NOMO-1 treated with dmso at 0.1 percent for 144 hours (cell line): Measurements from ENCODE around the gene ZNRF3.
"Not testable (repeated sequence)": the region's sequence is repeated elsewhere in the genome, so short reads cannot be mapped to it uniquely, and the experiment has no call there.

Experiments
- DNase-seq: peaks from one replicate; lab custom pipeline; 2025; ENCODE audit not compliant: unreplicated experiment; lab: John Stamatoyannopoulos, UW

The ZNRF3 gene

GRCh38 chr22:28929197-28929596 lies 45.8 kb downstream of the ZNRF3 start:
- DNase-seq, result no peak

DNA sequence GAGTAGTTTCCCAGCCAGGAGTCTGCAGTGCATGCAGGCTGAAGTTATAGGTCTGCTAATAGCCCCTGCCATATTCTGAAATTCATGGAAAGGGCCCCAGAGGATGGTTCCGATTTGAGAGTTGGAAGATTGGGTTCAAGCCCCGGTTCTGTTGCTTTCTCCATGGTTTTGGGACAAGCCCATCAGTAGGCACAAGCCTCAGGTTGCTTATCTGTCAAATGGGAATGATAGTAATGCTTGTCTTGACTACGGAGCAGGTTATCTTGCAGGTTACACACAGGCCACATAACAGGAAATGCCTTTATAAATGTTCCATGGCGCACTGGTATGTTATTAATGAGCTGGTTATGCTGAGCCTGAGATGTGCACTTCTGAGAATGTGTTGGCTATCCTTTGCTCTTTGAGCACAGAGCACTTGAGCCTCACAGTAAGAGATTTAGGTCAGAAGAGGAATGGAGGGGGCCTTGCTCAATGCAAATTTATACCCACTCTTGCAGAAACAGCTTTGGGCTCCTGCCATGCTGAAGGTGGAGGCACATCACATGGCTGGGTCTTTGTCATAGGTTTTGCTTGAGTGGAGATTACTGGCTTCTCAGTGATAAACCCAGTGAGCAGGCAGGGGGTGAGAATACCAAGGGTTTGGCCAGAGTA lies 47.1 kb downstream of the ZNRF3 start:
- DNase-seq, result no peak

DNA sequence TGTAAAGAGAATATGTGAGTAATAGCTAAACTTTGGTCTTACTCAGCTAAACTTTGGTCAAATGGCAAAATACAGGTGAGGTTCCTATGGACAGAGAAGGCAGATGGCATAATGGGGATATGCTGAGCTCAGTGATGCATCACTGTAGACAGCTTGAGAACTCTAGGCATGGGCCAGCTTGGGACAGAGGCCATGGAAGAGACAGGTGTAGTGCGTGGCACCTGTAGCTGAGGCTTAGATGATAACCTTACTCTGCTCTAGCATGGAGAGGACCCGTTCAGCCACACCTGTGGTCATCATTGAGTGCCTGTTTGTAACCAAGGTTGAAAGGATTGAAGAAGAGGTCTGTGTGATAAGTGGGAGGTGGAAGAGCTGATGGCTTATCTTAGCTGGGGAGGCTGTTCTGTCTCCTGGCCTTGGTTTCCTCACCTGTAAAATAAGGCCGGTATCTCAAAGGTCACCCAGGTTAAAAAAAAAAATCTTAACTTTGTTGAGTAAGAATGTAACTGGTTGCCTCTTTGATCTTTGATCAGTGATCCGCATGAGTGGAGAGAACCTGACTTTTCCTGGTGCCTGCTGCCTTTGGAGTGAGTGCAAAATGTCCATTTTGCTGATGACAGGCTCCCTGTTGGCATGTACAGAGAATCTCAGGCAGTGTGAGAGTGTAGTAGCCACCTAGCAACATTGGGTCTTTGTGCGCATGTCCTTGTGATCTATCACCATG lies 48.6 kb downstream of the ZNRF3 start:
- no peak for DNase-seq

DNA sequence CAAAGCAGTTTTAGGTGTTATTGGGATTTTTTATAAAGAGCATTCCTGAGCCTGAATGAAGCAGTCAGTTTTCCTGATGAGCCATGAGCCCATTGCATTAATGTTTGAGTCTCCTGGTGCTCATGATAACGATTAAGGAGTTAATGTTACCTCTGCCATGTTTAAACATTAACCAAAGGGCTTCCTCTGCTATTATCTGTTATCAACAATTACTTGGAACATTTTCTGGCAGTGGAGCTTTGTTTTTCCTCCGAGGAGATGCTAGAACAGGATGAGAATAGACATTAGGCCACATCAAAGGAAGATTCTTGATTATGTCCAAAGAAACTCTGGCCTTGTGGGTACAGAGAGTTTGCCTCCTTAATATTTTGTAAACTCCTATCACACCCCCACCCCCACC lies 49.9 kb downstream of the ZNRF3 start:
- DNase-seq, result no peak

- no peak for DNase-seq
Observed at GRCh38 chr22:28934026-28934425, 50.7 kb downstream of the ZNRF3 start.

GRCh38 chr22:28935140-28935539 lies 51.8 kb downstream of the ZNRF3 start:
- no peak for DNase-seq

GRCh38 chr22:28935713-28936112 lies 52.3 kb downstream of the ZNRF3 start:
- DNase-seq, result no peak

GRCh38 chr22:28936200-28936599 lies 52.8 kb downstream of the ZNRF3 start:
- DNase-seq, result no peak

DNA sequence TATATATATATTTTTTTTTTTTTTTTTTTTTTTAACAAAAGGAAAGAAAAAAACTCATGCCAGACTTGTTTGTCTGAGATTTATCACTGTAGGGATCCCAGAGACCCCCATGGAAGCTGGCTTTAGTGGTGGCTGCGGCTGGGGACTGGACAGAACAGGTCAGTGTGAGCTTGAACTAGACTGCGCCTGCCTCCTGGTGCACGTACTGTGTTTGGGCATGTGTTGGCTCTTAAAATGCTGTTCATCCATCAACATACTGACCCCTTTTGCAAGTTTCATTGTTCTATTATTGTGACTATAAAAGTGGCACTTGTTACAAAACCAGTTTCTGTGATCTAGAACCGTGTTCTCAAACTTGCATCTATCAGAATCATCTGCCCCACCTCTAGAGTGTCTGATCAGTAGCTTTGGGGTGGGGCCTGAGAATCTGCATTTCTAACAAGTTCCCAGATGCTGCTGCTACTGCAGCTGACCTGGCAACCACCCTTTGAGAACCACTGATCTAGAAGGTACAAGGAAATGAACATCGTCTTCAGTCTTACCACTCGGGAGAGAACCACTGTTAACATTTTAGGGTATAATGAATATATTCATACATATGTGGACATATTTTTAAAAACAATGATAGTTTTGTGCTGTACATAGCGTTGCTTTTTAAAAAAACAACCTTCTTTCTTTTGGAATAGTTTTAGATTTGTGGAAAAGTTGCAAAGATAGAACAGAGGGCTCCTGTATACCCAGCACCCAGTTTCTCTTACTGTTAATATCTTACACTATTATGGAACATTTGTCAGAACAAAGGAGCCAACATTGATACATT lies 54.0 kb downstream of the ZNRF3 start:
- no peak for DNase-seq

DNA sequence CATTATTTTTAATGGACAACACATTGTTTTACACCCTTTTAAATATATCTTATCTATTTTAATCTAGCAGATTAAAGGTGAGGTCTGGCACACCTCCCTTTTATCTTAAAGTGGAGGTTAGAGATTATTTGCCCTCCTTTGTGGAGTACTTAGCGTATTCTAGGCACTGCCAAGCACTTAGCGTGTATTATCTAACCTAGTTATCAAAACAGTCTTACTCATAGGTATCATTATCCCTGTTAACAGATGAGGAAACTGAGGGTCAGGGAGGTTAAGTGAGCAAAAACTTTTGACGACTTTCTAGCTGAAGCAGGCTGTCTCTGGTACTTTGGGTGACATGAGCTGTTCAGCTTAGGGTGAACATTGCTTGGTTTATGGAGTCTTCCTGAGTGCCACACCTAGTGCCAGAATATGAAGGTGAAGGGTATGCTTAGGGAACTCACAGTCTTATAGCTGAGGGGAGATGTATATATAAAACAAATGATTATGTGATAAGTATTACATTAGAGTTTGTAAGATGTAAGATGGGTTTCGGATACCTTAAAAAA lies 55.0 kb downstream of the ZNRF3 start:
- no peak for DNase-seq

DNA sequence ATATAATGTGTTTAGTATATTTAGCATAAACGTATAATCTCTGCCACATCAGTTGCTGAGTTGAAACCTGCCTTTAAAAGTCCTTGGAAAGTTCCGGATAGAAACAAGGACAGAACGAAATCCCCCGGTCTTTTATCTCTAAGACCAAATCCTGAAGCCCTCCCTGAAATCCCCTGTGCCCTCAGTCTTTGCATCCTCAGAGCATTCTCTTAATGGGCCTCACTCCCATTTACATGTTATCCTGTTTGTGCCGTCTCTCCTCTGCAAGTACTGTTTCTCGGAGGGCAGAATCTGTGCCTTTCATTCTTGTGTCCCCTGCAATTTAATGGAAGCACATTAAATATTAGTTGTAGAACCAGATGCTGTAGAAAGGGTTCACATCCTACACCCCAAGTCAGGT lies 56.0 kb downstream of the ZNRF3 start:
- DNase-seq, result no peak

GRCh38 chr22:28939932-28940331 lies 56.6 kb downstream of the ZNRF3 start:
- DNase-seq, result no peak

GRCh38 chr22:28940441-28940840 lies 57.1 kb downstream of the ZNRF3 start:
- DNase-seq, result no peak

- DNase-seq, result no peak
Observed at GRCh38 chr22:28942333-28942732, 59.0 kb downstream of the ZNRF3 start.

DNA sequence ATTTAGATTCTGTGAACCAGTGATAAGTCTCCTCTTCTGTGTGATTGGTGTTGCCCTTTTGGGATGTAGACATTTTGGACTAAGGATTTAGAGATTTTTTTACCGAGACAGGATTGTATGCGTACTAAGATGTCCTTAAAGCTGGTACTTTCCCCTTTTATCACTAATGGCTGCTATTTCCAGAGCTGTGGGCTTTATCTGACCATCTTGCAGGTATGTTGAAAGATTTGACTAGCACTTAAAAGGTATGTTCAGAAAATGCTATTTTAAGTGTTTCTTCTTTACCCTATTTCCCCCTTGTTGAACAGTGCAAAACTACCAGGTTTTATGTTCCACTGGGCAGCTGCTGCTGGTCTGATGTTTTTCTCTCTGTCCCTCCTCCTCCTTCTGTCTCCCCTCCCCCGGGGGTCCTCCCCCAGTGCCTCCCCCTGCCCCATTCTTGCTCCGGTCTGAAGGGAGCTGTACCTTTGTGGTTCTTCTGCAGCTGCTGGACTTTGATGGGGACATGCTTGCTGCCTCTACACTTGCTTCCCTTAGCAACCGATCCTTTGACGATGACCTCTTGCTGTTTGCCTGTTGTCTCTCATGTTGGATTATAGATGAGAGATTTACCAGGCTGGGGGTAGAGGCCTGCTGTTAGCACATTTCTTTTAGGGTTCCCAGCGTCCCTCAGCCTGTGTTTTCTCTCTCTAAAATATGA lies 59.6 kb downstream of the ZNRF3 start:
- DNase-seq, result no peak

- no peak for DNase-seq
Observed at GRCh38 chr22:28943501-28943879, 60.1 kb downstream of the ZNRF3 start.

- DNase-seq, result no peak
Observed at GRCh38 chr22:28947125-28947524, 63.8 kb downstream of the ZNRF3 start.

- DNase-seq, result no peak
Observed at GRCh38 chr22:28948424-28948823, 65.1 kb downstream of the ZNRF3 start.

DNA sequence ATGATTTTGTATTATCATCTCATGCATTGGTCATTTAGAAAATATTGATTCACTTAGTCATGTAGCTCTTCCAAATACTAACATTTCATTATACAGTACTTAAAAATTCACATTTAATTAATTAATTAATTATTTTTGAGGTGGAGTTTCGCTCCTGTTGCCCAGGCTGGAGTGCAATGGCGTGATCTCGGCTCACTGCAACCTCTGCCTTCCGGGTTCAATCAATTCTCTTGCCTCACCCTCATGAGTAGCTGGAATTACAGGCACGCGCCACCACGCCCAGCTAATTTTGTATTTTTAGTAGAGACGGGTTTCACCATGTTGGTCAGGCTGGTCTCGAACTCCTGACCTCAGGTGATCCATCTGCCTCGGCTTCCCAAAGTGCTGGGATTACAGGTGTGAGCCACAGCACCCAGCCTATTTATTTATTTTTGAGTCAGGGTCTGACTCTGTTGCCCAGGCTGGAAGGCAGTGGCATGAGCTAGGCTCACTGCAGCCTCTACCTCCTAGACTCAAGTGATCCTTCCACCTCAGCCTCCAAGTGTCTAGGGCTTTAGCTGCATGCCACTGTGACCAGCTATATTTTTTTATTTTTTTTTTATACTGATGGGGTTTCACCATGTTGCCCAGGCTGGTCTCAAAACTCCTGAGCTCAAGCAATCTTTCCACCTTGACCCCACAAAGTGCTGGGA lies 65.6 kb downstream of the ZNRF3 start:
- DNase-seq, result not testable (repeated sequence)

- no peak for DNase-seq
Observed at GRCh38 chr22:28949788-28950187, 66.4 kb downstream of the ZNRF3 start.
